ENCODE measurements around the gene PIGT.

PIGT gene

GRCh38 chr20:45370571-45371160 lies 45.3 kb upstream of the PIGT start:
- no peak overlapping the region for H3K27ac ChIP-seq (ENCODE audit: low read depth, low read length)
- WGBS (ENCODE audit: extremely low coverage, insufficient coverage, low lambda C conversion rate) = no CpG with 5 or more reads among the region's 3 CpGs
- H2BK5ac ChIP-seq (ENCODE audit: low read length) = no peak overlapping the region

GRCh38 chr20:45372241-45372640 lies 43.7 kb upstream of the PIGT start:
- no peak overlapping the region for H2AK5ac ChIP-seq (ENCODE audit: low read length)
- H3K79me1 ChIP-seq (ENCODE audit: low read length) = no peaks in the 10 kb centered on the region
- WGBS (ENCODE audit: extremely low coverage, insufficient coverage, low lambda C conversion rate) = no CpG with 5 or more reads among the region's 10 CpGs
- H2BK120ac ChIP-seq (ENCODE audit: low read depth, low read length) = no peak overlapping the region
- no peak for DNase-seq
- H3K23ac ChIP-seq (ENCODE audit: low read length) = no peak overlapping the region
- no peak overlapping the region for H3K4ac ChIP-seq (ENCODE audit: low read depth, low read length)
- no peak overlapping the region for H4K8ac ChIP-seq (ENCODE audit: low read depth, low read length)
- no peaks in the 10 kb centered on the region for H3K36me3 ChIP-seq (ENCODE audit: control insufficient read depth, insufficient read depth, low read length)
- H3K56ac ChIP-seq (ENCODE audit: low read length) = no peak overlapping the region
- no peak overlapping the region for H2BK15ac ChIP-seq (replicated peaks; ENCODE audit: low read depth)
- no peak overlapping the region for H4K5ac ChIP-seq (ENCODE audit: low read length)
- peak overlapping the region; percentile 2 for H3K9ac ChIP-seq (ENCODE audit: low read length)
- no peak overlapping the region for H3K18ac ChIP-seq (ENCODE audit: low read length)
- no peak overlapping the region for H3K4me3 ChIP-seq (ENCODE audit: low read length)
- H3K4me2 ChIP-seq (ENCODE audit: low read length) = no peak overlapping the region
- no peaks in the 10 kb centered on the region for H3K27me3 ChIP-seq (ENCODE audit: insufficient read depth, low read length, poor library complexity)
- H3K27ac ChIP-seq (ENCODE audit: low read depth, low read length) = no peak overlapping the region
- H3K4me1 ChIP-seq (ENCODE audit: control insufficient read depth, low read depth, low read length) = peaks cover 5% of the 10 kb centered on the region
- no peaks in the 10 kb centered on the region for H3K79me2 ChIP-seq (ENCODE audit: control insufficient read depth, insufficient read depth, low read length)
- H2BK5ac ChIP-seq (ENCODE audit: low read length) = no peak overlapping the region

More at GRCh38 chr20:45370571-45371160, 45.3 kb upstream of the PIGT start:
- Histone ChIP-seq H3K79me2 (ENCODE audit: control insufficient read depth, insufficient read depth, low read length) (no peaks in the 10 kb centered on the region), H3K18ac (ENCODE audit: low read length) (no peak overlapping the region), H3K4me2 (ENCODE audit: low read length) (no peak overlapping the region), H3K4me3 (ENCODE audit: low read length) (no peak overlapping the region), H3K79me1 (ENCODE audit: low read length) (peaks cover 2% of the 10 kb centered on the region), H4K8ac (ENCODE audit: low read depth, low read length) (no peak overlapping the region), H2BK15ac (replicated peaks; ENCODE audit: low read depth) (no peak overlapping the region), H3K36me3 (ENCODE audit: control insufficient read depth, insufficient read depth, low read length) (peaks cover 2% of the 10 kb centered on the region), H3K23ac (ENCODE audit: low read length) (no peak overlapping the region), H3K9ac (ENCODE audit: low read length) (no peak overlapping the region), H4K5ac (ENCODE audit: low read length) (no peak overlapping the region), H2BK120ac (ENCODE audit: low read depth, low read length) (no peak overlapping the region), H3K4ac (ENCODE audit: low read depth, low read length) (no peak overlapping the region), H3K56ac (ENCODE audit: low read length) (no peak overlapping the region), H3K27me3 (ENCODE audit: insufficient read depth, low read length, poor library complexity) (no peaks in the 10 kb centered on the region), H2AK5ac (ENCODE audit: low read length) (no peak overlapping the region), H3K4me1 (ENCODE audit: control insufficient read depth, low read depth, low read length) (peaks cover 5% of the 10 kb centered on the region)
- no peak for DNase-seq

- no CpG with 5 or more reads among the region's 30 CpGs for WGBS (ENCODE audit: extremely low coverage, insufficient coverage, low lambda C conversion rate)
- H3K79me2 ChIP-seq (ENCODE audit: control insufficient read depth, insufficient read depth, low read length) = no peaks in the 10 kb centered on the region
- DNase-seq = peak; percentile 40
Measured at GRCh38 chr20:45372646-45373352, 43.1 kb upstream of the PIGT start.

GRCh38 chr20:45373353-45374100 lies 42.4 kb upstream of the PIGT start:
- Histone ChIP-seq H3K4ac (ENCODE audit: low read depth, low read length) (no peak overlapping the region), H3K79me1 (ENCODE audit: low read length) (no peaks in the 10 kb centered on the region), H2AK5ac (ENCODE audit: low read length) (no peak overlapping the region), H3K18ac (ENCODE audit: low read length) (peak overlapping the region; percentile 6), H3K4me3 (ENCODE audit: low read length) (no peak overlapping the region), H3K36me3 (ENCODE audit: control insufficient read depth, insufficient read depth, low read length) (no peaks in the 10 kb centered on the region), H4K8ac (ENCODE audit: low read depth, low read length) (no peak overlapping the region), H3K27ac (ENCODE audit: low read depth, low read length) (no peak overlapping the region), H4K5ac (ENCODE audit: low read length) (no peak overlapping the region), H3K56ac (ENCODE audit: low read length) (peak overlapping the region; percentile 82), H3K4me2 (ENCODE audit: low read length) (peak overlapping the region; percentile 67), H2BK5ac (ENCODE audit: low read length) (no peak overlapping the region), H2BK15ac (replicated peaks; ENCODE audit: low read depth) (no peak overlapping the region), H3K9ac (ENCODE audit: low read length) (peak overlapping the region; percentile 38), H3K4me1 (ENCODE audit: control insufficient read depth, low read depth, low read length) (peaks cover 11% of the 10 kb centered on the region), H3K23ac (ENCODE audit: low read length) (peak overlapping the region; percentile 57), H3K27me3 (ENCODE audit: insufficient read depth, low read length, poor library complexity) (no peaks in the 10 kb centered on the region), H3K79me2 (ENCODE audit: control insufficient read depth, insufficient read depth, low read length) (no peaks in the 10 kb centered on the region), H2BK120ac (ENCODE audit: low read depth, low read length) (no peak overlapping the region)
- no CpG with 5 or more reads among the region's 38 CpGs for WGBS (ENCODE audit: extremely low coverage, insufficient coverage, low lambda C conversion rate)
- peak; percentile 91 for DNase-seq

More at GRCh38 chr20:45372646-45373352, 43.1 kb upstream of the PIGT start:
- H3K4me3 ChIP-seq (ENCODE audit: low read length) = no peak overlapping the region
- H3K4ac ChIP-seq (ENCODE audit: low read depth, low read length) = no peak overlapping the region
- H3K4me2 ChIP-seq (ENCODE audit: low read length) = peak overlapping the region; percentile 67
- H3K36me3 ChIP-seq (ENCODE audit: control insufficient read depth, insufficient read depth, low read length) = no peaks in the 10 kb centered on the region
- no peaks in the 10 kb centered on the region for H3K79me1 ChIP-seq (ENCODE audit: low read length)
- peaks cover 6% of the 10 kb centered on the region for H3K4me1 ChIP-seq (ENCODE audit: control insufficient read depth, low read depth, low read length)
- peak overlapping the region; percentile 82 for H3K56ac ChIP-seq (ENCODE audit: low read length)
- H3K9ac ChIP-seq (ENCODE audit: low read length) = peak overlapping the region; percentile 38
- peak overlapping the region; percentile 57 for H3K23ac ChIP-seq (ENCODE audit: low read length)
- H3K27me3 ChIP-seq (ENCODE audit: insufficient read depth, low read length, poor library complexity) = no peaks in the 10 kb centered on the region
- no peak overlapping the region for H2BK5ac ChIP-seq (ENCODE audit: low read length)
- H2BK120ac ChIP-seq (ENCODE audit: low read depth, low read length) = no peak overlapping the region
- H4K5ac ChIP-seq (ENCODE audit: low read length) = no peak overlapping the region
- H3K27ac ChIP-seq (ENCODE audit: low read depth, low read length) = no peak overlapping the region
- H2BK15ac ChIP-seq (replicated peaks; ENCODE audit: low read depth) = no peak overlapping the region
- H3K18ac ChIP-seq (ENCODE audit: low read length) = peak overlapping the region; percentile 6
- H4K8ac ChIP-seq (ENCODE audit: low read depth, low read length) = no peak overlapping the region
- H2AK5ac ChIP-seq (ENCODE audit: low read length) = no peak overlapping the region

- WGBS (ENCODE audit: extremely low coverage, insufficient coverage, low lambda C conversion rate) = no CpG with 5 or more reads among the region's 9 CpGs
- Histone ChIP-seq H3K27me3 (ENCODE audit: insufficient read depth, low read length, poor library complexity) (no peaks in the 10 kb centered on the region), H3K4me1 (ENCODE audit: control insufficient read depth, low read depth, low read length) (peaks cover 11% of the 10 kb centered on the region), H2AK5ac (ENCODE audit: low read length) (no peak overlapping the region), H3K9ac (ENCODE audit: low read length) (no peak overlapping the region), H3K23ac (ENCODE audit: low read length) (no peak overlapping the region), H3K18ac (ENCODE audit: low read length) (no peak overlapping the region), H4K5ac (ENCODE audit: low read length) (no peak overlapping the region), H3K79me1 (ENCODE audit: low read length) (no peaks in the 10 kb centered on the region), H3K4me3 (ENCODE audit: low read length) (no peak overlapping the region), H3K79me2 (ENCODE audit: control insufficient read depth, insufficient read depth, low read length) (no peaks in the 10 kb centered on the region), H2BK120ac (ENCODE audit: low read depth, low read length) (no peak overlapping the region), H3K56ac (ENCODE audit: low read length) (no peak overlapping the region), H2BK5ac (ENCODE audit: low read length) (no peak overlapping the region), H4K8ac (ENCODE audit: low read depth, low read length) (no peak overlapping the region), H3K36me3 (ENCODE audit: control insufficient read depth, insufficient read depth, low read length) (no peaks in the 10 kb centered on the region), H3K4me2 (ENCODE audit: low read length) (no peak overlapping the region), H3K27ac (ENCODE audit: low read depth, low read length) (no peak overlapping the region), H3K4ac (ENCODE audit: low read depth, low read length) (no peak overlapping the region), H2BK15ac (replicated peaks; ENCODE audit: low read depth) (no peak overlapping the region)
- DNase-seq = no peak
Measured at GRCh38 chr20:45374101-45374467, 41.9 kb upstream of the PIGT start.
